ENCODE results near the gene CCDC40. TPM values are rescaled to one million over a fixed set of nuclear protein-coding genes. Genes with fewer than 3 reads are reported as not detected.
"Not testable (repeated sequence)": the region's sequence is repeated elsewhere in the genome, so short reads cannot be mapped to it uniquely, and the experiment has no call there.

Gene CCDC40
- 10 to 100 TPM; 10.1 to 25.5 (median 16.5) TPM for polyA plus RNA-seq (ENCODE audit: insufficient read length in 4 of 4)

- DNase-seq (ENCODE audit: low read depth in 4 of 4, low spot score in 2 of 4), result peak in 3 of 4 donors; percentile 59 to 73 (median 64)
These were observed at the start of gene CCDC40 for GRCh38 chr17:80035937-80036714. TSS of gene CCDC40 (plus strand) at chr17:80036642. CDS start at chr17:80036663, 21 bp downstream.

GRCh38 chr17:79987187-79987934 is 49.1 kb upstream of the CCDC40 start:
- no peak for DNase-seq (ENCODE audit: low read depth in 4 of 4, low spot score in 2 of 4)

DNA sequence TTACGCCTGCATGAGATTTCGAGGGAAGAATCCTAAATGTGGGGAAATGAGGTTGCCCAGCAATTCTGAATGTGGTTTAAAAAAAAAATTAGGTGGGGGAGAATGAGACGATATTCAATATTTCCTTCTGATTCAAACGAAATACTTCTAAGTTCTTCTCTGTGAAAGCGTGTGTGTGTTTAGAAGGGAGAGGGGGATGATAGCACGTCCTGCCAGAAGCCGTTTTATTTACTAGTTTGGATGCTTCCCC is 48.6 kb upstream of the CCDC40 start:
- DNase-seq (ENCODE audit: low read depth in 4 of 4, low spot score in 2 of 4), result no peak

GRCh38 chr17:79988185-79988971 is 48.1 kb upstream of the CCDC40 start:
- DNase-seq (ENCODE audit: low read depth in 4 of 4, low spot score in 2 of 4), result no peak

- DNase-seq (ENCODE audit: low read depth in 4 of 4, low spot score in 2 of 4), result no peak
These were observed 47.2 kb upstream of the CCDC40 start for GRCh38 chr17:79989106-79989835.

DNA sequence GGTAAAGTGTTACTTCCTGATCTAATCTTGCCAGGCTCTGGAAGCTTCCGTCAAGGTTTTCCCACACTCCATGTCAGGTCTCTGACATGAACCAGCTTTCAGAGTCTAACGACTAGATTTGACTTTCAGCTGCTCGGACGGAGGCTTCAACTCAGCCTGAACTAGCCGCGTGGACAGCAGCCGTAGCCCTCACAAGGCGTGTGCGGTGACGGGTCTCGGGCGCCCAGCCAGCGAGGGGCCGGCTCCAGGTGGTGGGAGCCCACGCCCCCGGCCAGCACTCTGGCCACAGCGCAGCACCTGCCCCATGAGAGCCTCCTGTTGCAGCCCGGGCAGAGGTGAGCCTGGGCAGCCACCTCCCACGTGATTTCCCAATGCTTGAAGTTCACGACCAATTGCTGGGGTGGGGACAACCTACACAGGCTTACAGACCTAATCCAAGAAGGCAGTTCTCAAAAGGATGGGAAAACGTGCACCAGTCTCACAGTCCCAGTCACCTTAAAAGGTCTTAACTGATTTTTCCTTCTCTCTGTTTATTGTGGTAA is 46.3 kb upstream of the CCDC40 start:
- DNase-seq (ENCODE audit: low read depth in 4 of 4, low spot score in 2 of 4), result no peak

DNA sequence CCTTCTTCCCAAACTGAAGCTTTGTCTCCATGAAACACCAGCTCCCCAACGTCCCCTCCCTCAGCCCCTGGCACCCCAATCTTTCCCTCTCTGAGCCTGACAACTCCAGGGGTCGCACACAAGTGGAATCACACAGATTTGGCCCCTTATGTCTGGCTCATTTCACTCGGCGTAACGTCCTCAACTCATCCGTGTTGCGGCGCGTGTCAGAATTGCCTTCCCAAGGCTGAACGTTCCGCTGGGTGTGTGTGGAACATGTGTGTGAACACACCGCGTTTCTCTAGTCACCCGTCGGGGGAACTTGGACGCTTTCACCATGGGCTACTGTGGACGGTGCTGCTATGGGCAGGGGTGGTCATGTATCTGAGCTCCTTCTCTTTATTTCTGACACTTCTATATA is 45.7 kb upstream of the CCDC40 start:
- no peak for DNase-seq (ENCODE audit: low read depth in 4 of 4, low spot score in 2 of 4)

DNA sequence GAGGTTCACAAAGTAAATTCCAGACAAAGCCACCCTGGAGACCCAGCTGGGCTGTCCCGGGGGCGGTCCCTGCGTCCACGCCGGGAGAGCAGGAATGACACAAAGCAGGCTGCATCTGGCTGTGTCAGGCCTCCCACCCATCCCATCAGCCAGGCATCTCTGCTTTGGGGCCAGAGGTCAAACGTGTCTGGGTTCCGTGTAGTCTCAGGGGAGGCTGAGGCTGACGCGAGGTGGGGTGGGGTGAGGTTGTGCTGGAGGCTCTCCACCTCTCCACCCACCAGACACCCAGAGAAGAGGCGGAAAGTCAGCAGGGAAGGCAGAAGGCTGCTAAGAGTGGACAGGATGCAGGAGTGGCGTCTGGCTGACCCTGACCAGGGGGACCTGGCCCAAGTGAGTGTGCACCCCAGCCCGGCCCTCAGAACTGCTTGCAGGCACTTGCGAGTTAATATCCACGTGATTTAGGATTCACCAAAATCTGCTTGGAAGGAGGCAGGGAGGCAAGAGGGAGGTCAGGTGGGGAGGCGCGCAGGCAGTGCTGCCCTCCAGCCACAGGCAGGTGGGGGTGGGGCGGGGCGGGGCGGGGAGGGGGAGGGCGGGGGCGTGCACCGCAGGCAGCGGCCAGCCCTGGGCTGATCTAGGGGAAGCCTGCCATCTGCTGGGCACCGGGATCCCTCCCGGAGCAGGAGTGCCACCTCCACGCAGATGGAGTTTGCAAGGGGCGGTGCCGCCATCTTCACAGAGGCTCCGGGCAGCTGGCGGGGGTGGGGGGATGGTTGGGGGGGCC is 45.1 kb upstream of the CCDC40 start:
- DNase-seq (ENCODE audit: low read depth in 4 of 4, low spot score in 2 of 4), result no peak

- no peak for DNase-seq (ENCODE audit: low read depth in 4 of 4, low spot score in 2 of 4)
These were observed 44.4 kb upstream of the CCDC40 start for GRCh38 chr17:79991924-79992648.

GRCh38 chr17:79992649-79993389 is 43.6 kb upstream of the CCDC40 start:
- no peak for DNase-seq (ENCODE audit: low read depth in 4 of 4, low spot score in 2 of 4)

DNA sequence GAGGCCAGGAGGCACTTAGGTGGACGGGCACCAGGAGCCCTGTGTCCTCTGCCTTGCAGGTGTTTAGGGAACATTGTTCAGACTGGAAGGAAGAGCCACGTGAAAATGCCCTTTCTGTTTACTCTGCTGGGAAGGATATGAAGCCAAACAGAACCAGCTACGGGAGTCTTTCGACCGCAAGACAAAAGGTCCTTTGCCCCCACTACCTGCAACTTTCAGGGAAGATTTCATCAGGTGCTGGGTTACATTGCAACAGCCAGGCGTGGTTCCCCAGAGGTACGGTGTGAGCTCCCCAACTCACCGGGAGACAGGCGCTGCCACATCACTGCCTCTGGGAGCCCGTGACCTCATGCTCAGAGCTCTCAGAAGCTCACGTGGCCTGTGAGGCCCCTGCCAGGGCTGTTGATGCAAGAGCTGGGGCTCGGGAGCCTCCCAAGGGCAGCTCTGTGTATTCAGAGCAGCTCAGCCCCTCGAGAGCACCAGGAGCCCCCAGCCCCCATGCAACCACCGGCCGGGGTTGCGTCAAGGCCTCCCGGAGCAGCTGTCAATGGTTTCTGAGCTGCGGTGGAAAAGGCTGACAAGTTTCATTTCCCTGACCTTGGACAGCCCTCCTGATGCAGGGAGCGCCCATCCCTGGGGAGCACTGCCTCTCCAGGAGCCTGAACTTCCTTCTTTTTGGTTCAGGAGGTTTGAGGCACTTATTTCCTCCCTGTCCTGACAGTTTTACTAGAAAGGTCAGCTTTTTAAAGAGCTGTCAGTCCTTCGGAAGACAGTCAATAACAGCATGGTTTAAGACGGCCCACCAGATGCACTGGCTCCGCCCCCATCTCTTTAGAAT is 42.8 kb upstream of the CCDC40 start:
- no peak for DNase-seq (ENCODE audit: low read depth in 4 of 4, low spot score in 2 of 4)

- DNase-seq (ENCODE audit: low read depth in 4 of 4, low spot score in 2 of 4), result not testable (repeated sequence)
These were observed 42.2 kb upstream of the CCDC40 start for GRCh38 chr17:79994228-79994569.

DNA sequence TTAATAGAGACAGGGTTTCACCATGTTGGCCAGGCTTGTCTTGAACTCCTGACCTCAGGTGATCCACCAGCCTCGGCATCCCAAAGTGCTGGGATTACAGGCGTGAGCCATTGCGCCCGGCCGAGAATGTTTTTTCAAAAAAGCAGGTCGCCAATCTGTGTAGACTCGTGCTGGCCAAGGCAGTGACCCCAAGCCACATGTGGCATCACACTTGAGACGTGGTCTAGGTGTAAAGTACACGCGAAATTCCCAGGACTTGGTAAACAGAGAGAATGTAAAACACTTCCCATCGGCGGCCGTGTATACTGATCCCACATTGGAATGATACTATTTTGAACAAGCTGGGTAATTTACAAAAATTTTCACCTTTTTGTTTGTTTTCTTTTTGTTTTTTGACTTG is 41.8 kb upstream of the CCDC40 start:
- no peak for DNase-seq (ENCODE audit: low read depth in 4 of 4, low spot score in 2 of 4)

- DNase-seq (ENCODE audit: low read depth in 4 of 4, low spot score in 2 of 4), result no peak
These were observed 40.7 kb upstream of the CCDC40 start for GRCh38 chr17:79995696-79996095.

- DNase-seq (ENCODE audit: low read depth in 4 of 4, low spot score in 2 of 4), result no peak
These were observed 40.2 kb upstream of the CCDC40 start for GRCh38 chr17:79996291-79996690.

DNA sequence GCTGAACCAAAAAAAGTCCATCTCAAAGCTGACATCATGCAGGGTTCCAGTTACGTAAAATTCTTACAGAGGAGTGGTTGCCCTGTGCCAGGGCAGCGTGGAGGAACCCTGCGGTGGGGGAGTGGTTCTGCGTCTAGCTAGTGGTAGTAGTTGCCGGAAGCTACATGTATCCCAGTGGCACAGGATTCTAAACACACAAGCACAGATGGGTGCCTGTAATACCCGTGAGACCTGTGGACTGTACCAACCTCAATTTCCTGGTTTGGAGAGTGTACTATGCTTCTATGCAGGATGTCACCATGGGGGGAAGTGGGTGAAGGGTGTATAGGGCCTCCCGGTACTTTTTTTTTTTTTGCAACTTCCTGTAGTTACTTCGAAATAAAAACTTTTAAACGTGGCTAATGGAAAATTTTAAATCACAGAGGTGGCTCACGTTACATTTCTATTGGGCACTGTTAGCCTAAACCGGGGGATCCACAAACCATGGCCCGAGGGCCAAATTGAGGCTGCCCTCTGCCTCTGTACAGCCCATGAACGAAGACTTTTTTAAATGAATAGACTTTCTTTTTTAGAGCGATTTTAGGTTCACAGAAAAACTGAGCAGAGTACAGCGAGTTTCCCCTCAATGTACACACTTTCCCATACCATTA is 39.3 kb upstream of the CCDC40 start:
- no peak for DNase-seq (ENCODE audit: low read depth in 4 of 4, low spot score in 2 of 4)

DNA sequence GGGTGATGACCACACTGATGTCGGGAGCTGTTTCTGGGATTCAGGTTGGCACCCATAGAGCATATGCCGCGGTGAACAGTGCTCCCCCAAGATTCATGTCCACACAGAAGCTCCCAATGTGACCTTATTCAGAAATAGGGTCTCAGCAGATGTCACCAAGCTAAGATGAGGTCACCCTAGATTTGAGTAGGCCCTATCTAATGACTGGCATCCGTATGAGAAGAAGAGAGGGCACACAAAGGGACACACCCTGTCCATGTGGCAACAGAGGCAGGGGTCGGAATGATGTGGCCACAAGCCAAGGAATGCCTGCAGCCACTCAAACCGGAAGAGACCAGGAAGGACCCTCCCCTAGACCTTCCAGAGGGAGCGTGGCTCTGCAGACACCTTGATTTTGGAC is 36.3 kb upstream of the CCDC40 start:
- DNase-seq (ENCODE audit: low read depth in 4 of 4, low spot score in 2 of 4), result no peak

Data from left renal cortex interstitium (tissue), 4 donors.